KOPT-K1 (cell line): ENCODE measurements around the gene OPTC.
"Not testable (repeated sequence)": the region's sequence is repeated elsewhere in the genome, so short reads cannot be mapped to it uniquely, and the experiment has no call there.

Experiments used
- H3K27ac ChIP-seq: fragments of 200-600 bp; sonication (generic); 2 replicates; pipeline ENCODE4 v1.5.1; 2016; ENCODE audit warnings: antibody characterized with exemption, mild to moderate bottlenecking, low read depth, low read length; ENCODE audit not compliant: poor library complexity, severe bottlenecking
- H3K36me3 ChIP-seq: fragments of 200-600 bp; sonication (generic); 2 replicates; pipeline ENCODE4 v1.5.1; 2017; ENCODE audit warnings: antibody characterized with exemption, mild to moderate bottlenecking, low read length, moderate library complexity; ENCODE audit not compliant: insufficient read depth
- H3K9me3 ChIP-seq: fragments of 200-600 bp; sonication (generic); 2 replicates; pipeline ENCODE4 v1.5.1; 2017; ENCODE audit warnings: antibody characterized with exemption, low read length, mild to moderate bottlenecking; ENCODE audit not compliant: insufficient read depth, poor library complexity, severe bottlenecking

The OPTC gene

GRCh38 chr1:203461717-203462116 is 32.2 kb upstream of the OPTC start:
- H3K36me3 ChIP-seq, result no peaks in the 10 kb centered on the region
- H3K9me3 ChIP-seq, result no peaks in the 10 kb centered on the region
- no peak overlapping the region for H3K27ac ChIP-seq

DNA sequence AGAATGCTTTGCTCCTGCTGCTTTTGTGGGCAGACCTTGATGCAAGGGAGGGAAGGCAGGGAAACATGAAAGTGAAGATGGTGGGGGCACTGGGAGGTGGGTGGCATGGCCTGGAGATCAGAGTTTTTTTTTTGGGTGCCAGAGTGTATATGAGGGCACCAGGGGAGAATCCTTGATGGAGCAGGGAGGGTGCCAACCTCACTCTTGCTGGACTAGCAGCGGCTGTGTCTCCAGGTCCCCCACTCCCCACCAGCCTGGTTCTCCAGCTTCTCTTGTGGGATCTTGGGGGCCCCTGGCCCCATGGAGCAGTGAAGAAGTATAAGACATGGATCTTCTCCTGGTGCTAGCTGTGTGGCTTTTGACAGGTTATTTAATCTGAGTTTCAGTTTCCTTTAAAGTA is 31.8 kb upstream of the OPTC start:
- H3K9me3 ChIP-seq, result no peaks in the 10 kb centered on the region
- no peak overlapping the region for H3K27ac ChIP-seq
- H3K36me3 ChIP-seq, result no peaks in the 10 kb centered on the region

- Histone ChIP-seq H3K27ac (no peak overlapping the region), H3K9me3 (no peaks in the 10 kb centered on the region), H3K36me3 (no peaks in the 10 kb centered on the region)
Measured at GRCh38 chr1:203462878-203463277, 31.1 kb upstream of the OPTC start.

DNA sequence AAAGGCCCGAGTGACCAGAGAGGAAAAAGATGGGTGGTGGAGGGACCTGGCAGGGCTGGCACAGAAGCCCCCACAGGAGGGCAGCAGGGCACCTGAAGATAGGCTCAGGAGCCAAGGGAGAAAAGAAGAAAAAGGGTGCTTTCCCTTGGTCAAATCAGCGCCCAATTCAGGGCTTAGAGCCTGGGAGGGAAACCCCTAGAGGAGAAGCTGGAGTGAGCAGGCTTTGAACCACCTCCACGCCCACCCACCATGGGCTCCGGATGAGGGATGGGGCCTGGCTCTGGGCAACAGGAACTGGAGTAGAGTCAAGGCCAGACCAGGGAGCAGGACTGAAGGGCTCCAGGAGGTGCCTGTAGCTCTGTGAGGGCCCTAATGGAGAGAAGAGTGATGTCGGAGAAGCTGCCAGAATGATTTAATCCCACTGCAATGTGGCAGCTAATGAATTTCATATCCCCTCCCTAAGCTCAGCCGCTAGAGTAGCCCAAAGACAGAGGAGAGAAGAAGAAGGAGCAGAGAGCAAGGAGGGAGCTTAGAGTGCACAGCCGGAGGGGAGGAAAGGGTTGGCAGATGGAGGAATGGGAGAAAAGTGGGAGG is 30.4 kb upstream of the OPTC start:
- no peaks in the 10 kb centered on the region for H3K36me3 ChIP-seq
- no peaks in the 10 kb centered on the region for H3K9me3 ChIP-seq
- no peak overlapping the region for H3K27ac ChIP-seq

DNA sequence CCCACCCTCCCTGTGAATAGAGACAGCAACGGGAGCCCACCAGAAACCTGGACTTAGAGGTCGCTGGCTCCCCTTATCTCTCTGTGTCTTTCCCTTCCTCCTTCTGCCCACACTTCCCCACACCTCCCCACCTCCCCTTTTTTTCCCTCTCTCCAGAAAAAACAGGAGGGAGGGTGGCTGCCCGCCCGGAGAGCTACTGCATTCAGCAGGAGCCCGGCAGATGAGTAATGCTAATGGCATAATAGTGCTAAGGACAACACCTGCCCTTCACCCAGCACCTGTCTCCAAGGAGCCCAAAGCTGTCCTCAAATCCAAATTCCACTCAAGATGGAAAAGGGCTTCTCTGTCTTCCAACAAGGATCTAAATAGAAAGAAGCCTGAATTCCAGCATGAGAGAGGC is 29.7 kb upstream of the OPTC start:
- no peak overlapping the region for H3K27ac ChIP-seq
- no peaks in the 10 kb centered on the region for H3K36me3 ChIP-seq

GRCh38 chr1:203464743-203465142 is 29.2 kb upstream of the OPTC start:
- Histone ChIP-seq H3K9me3 (no peaks in the 10 kb centered on the region), H3K36me3 (no peaks in the 10 kb centered on the region), H3K27ac (no peak overlapping the region)

More for the DNA sequence above, 29.7 kb upstream of the OPTC start:
- H3K9me3 ChIP-seq, result no peaks in the 10 kb centered on the region

DNA sequence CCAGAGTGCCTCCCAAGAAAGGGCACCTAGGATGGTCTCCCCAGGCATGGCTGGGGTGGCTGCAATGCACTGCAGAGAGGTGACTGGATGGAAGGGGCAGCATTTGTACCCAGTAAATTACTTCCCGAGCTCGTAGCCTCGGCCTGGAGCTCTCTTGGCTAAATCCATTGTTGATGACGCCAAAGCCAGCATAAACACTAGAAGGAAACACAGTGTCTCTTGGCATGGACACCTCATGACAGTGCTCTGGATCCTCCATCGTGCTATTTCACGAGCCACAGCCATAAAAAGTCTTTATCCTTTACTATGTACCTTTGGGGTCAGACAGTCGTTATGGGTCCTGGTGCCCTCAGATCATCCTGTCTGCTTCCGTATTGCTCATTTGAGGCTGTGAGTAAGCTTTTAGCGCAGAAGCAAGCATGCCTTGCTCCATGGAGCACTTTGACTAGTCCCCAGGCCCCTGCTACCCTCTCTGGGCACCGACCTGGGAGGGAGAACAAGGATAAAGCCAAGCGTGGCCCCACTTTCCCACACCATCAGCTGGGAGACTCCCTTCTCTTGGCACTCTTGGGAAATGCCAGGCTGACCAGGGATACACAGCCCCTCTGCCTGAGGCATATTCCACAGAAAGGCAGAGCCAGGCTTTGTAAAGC is 28.7 kb upstream of the OPTC start:
- Histone ChIP-seq H3K27ac (no peak overlapping the region), H3K36me3 (no peaks in the 10 kb centered on the region), H3K9me3 (no peaks in the 10 kb centered on the region)

DNA sequence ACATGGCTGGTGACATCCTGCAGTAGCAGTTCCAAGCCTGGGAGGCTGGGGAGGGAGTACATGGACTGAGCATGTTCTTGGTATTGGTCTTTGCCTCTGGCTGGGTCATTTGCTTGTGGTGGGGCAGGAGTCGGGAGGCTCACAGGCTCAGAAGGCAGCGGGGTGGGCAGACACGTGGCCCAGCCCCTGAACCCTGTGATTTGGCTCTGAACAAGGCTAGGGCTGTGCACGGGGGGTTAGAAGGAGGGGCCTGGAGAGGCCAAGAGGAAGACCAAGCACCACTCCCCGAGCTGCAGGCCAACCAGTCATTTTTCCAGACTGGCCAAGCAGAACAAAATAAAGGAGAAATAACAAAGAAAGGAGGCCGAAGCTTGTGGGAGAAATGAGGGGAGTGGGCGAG is 28.0 kb upstream of the OPTC start:
- Histone ChIP-seq H3K36me3 (no peaks in the 10 kb centered on the region), H3K9me3 (no peaks in the 10 kb centered on the region), H3K27ac (no peak overlapping the region)

DNA sequence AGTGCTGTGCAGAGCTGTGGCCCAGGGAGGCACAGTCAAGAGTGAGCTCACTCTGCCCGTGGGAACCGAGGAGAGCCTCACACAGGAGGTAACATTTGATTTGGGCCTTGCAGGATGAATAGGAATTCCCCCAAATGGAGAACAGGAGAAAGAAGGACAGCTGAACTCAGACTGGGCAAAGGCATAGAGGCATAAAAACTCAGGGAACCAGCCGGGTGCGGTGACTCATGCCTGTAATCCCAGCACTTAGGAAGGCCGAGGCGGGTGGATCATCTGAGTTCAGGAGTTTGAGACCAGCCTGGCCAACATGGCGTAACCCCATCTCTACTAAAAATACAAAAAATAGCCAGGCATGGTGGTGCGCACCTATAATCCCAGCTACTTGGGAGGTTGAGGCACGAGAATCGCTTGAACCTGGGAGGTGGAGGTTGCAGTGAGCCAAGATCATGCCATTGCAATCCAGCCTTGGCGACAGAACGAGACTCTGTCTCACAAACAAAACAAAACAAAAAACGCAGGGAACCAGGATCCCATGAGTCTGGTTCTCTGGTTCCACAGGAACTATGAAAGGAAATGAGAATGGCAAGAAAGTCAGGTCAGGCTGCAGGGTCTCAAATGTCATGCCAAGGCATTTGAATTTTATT is 26.9 kb upstream of the OPTC start:
- not testable (repeated sequence) for H3K9me3 ChIP-seq, H3K27ac ChIP-seq, H3K36me3 ChIP-seq

DNA sequence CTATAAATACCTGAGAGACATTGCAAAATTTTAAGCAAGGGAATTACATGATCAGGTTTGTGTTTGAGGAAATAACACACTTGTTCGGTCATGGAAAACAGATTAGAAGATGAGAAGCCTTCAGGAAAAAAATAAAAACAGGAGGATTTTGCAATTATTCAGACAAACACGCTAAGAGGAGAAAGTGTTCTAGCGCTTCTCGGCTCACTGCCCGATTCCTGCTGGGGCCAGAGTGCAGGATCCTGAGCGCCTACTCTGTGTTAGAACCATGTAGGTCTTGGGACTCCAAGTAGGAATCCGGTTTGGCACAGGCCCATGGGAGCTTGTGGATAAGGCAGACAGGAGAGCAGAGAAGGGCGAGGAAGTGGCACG is 26.4 kb upstream of the OPTC start:
- H3K9me3 ChIP-seq, result no peaks in the 10 kb centered on the region
- H3K27ac ChIP-seq, result no peak overlapping the region
- H3K36me3 ChIP-seq, result no peaks in the 10 kb centered on the region

DNA sequence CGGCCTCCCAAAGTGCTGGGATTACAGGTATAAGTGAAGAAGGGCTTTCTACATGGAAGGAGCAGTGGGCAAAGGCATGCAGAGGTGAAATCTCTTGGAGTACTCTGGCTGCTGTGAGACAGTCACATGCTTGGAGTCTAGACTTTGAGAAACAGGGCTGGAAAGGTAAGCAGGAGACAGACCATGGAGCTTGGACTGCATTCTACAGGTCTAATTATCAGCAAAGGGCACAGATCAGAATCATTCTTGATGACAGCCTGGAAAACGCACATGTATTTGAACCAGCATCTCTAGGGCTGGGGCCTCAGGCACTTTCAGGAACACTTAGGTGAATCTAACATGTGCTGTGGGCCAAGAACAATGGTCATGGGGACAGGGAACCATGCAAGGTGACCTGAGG is 25.6 kb upstream of the OPTC start:
- Histone ChIP-seq H3K36me3 (no peaks in the 10 kb centered on the region), H3K9me3 (no peaks in the 10 kb centered on the region)

DNA sequence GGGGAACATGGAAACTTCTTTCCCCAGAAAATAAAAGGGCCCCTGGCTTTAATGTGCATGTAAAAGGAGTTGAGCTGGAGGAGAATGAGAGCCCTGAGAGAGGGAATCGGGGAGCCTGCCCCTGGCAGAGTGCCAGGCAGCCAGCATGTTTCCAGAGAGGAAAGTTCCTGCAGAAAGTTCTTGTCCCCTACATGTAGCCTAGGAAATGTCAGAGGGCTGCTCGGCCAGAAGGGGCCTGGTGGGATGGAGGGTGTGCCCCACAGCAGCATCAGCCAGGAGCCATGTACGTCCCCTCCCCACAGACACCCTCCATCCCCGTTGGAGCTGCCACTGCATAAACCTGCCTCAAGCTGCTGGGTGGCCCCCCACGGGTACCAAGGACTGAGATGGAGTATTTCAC is 23.7 kb upstream of the OPTC start:
- H3K36me3 ChIP-seq, result no peaks in the 10 kb centered on the region
- H3K27ac ChIP-seq, result no peak overlapping the region
- no peaks in the 10 kb centered on the region for H3K9me3 ChIP-seq

More for the DNA sequence above, 25.6 kb upstream of the OPTC start:
- H3K27ac ChIP-seq, result no peak overlapping the region

DNA sequence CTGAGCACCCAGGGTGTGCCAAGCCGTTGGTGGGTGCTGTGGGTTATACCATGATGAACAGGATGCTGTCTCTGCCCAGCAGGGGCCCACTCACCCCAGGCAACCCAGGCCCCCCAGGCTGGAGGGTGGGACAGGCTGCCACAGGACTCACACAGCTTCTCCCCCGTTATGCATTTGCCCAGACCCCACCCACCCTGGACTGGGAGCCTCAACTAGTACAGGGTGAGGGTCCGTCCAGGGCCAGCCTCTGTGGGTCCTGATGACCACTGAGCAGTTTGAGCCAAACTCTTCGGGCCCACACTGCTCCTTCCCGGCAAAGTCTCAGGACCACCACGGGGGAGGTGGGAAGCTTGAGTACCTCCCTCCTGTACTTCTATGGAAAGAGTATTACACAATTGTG is 22.1 kb upstream of the OPTC start:
- Histone ChIP-seq H3K9me3 (no peaks in the 10 kb centered on the region), H3K36me3 (no peaks in the 10 kb centered on the region), H3K27ac (no peak overlapping the region)

- Histone ChIP-seq H3K36me3 (no peaks in the 10 kb centered on the region), H3K27ac (no peak overlapping the region), H3K9me3 (no peaks in the 10 kb centered on the region)
Measured at GRCh38 chr1:203473281-203473680, 20.7 kb upstream of the OPTC start.

- no peaks in the 10 kb centered on the region for H3K9me3 ChIP-seq
- no peak overlapping the region for H3K27ac ChIP-seq
- H3K36me3 ChIP-seq, result no peaks in the 10 kb centered on the region
Measured at GRCh38 chr1:203473781-203474305, 20.1 kb upstream of the OPTC start.
